ENCODE measurements around the gene BRD3.

The BRD3 gene

DNA sequence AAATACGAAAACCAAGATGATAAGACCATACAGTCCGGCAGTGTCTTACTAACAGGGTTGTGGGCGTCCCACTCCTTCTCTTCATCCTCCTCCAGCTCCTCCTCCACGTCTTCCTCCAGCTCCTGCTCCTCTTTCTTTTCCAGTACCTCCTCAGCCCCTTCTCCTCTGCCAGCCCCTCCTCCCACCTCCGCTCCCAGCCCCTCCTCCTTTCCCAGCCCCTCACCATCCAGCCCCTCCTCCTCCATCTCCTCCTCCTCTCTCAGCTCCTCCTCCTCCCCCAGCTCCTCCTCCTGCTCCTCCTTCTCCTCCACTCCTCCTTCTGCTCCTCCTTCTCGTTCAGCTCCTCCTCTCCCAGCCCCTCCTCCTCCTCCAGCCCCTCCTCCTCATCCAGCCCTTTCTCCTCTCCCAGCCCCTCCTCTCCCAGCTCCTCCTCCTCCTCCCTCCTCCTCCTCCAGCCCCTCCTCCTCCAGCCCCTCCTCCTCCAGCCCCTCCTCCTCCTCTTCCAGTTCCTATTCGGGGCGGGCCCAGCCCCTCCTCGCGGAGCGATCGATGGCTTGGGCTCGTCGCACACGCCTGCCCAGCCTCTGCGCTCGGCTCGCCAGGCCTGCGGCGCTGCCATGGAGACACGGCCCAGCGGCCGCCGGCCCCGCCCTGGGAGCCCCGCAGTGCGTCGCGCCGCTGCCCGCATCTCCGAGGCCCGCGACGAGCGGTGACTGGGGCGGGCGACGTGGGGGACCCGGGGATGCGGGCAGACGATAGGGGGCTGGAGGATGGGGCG is 42.8 kb downstream of the BRD3 start, which contains the start of gene BRD3OS:
Gene BRD3OS (plus strand): TSS at position 654 of the 778 bp plus-strand sequence. CDS start 1,267 bp downstream, outside the sequence.
- peak; percentile 80 to 89 for DNase-seq (ENCODE audit: low read depth in 1 of 2, low spot score in 1 of 2)

DNA sequence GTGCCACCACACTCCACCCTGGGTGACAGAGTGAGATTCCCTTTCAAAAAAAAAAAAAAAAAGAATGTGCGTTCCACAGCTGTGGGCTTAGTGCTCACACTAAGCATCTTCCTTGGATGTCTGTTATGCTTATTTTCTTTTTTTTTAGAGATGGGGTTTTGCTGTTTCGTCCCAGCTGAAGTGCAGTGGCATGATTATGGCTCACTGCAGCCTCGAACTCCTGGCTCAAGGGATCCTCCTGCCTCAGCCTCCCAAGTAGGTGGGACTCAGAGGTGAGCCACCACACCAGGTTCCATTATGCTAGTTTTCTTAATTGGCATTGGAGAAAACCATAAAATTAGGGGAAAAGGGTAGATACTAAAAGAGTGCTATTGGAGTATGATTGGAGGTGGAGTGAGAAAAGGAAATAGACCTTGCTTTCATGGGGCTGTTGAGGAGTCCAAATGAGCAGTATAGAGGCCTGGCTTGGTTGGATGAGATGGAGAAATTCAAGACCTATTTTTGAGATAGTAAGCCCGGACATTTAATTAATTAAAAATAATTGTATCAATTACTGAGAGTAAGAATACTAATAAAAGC is 43.5 kb downstream of the BRD3 start:
- DNase-seq (ENCODE audit: low read depth in 1 of 2, low spot score in 1 of 2), result no peak

DNA sequence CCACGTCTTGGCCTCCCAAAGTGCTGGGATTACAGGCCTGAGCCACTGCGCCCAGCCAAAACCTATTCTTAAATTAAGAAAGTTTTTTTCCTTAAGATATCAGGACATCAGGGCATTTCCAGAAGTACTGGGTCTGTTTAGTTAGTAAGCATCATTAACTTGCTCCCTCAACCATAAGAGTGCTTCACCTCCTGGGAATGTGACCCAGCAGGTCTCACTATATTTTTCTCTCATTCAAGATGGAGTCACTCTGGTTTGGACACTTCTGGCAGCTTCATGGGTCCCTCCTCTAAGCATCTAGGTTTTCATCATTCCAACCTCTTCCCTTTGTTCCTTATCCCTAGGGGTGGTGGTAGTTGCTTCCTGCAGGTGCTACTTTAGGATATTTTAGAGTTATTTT is 52.9 kb downstream of the BRD3 start:
- DNase-seq (ENCODE audit: low read depth in 1 of 2, low spot score in 1 of 2), result no peak

DNA sequence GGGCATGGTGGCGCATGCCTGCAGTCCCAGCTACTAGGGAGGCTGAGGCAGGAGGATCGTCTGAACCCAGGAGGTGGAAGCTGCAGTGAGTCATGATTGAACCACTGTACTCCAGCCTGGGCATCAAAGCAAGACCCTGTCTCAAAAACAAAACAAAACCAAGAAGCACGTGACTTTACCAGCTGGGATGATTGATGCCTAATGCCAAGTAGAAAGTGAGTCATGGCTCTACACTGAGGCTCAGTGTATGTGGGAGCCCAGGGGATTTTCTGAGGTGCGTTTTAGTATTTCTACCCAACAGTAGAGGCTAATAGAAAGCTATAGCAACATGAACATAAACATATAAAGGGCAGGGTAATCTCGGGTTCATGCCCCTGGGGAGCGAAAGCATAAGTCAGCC is 56.4 kb downstream of the BRD3 start:
- no peak for DNase-seq (ENCODE audit: low read depth in 1 of 2, low spot score in 1 of 2)

DNA sequence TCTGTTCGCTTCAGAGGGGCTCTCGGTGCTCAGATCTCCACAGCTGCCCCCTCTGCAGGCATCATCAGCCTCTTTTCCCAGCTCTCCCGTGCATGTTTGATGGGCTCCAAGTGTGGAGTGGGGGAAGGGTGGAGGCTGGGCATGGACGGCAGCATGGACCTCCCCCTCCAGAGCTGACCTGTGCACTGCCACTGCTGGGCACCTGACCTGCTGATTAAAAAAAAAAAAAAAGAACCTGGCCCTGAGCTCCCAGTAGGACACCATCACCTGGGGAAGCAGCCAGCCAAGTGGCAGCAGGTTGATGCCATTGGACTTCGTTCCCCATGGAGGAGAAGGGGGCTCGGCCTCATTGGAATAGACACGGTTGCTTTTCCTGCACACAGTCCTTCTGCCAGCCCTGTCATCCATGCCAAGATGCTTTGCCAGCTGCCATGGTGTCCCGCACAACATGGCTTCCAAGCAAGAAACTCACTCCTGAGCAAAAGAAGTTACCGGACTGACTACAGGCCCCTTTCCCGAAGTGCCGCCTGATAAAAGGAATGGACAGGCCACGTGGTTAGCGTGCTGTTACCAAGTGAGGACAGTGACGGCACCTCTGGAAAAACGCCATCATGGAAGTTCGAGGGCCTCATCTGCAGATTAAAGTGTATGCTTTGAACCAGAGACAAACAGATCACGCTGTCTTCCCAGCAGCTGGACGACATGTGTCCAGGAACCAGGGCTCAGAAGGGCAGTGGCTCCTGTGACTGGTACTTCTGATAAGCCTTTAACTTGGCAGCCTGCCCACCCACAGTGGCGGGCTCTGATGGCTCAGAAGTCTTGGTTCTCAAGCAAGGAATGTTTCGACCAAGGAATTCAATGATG is 57.3 kb downstream of the BRD3 start:
- no peak for DNase-seq (ENCODE audit: low read depth in 1 of 2, low spot score in 1 of 2)

DNA sequence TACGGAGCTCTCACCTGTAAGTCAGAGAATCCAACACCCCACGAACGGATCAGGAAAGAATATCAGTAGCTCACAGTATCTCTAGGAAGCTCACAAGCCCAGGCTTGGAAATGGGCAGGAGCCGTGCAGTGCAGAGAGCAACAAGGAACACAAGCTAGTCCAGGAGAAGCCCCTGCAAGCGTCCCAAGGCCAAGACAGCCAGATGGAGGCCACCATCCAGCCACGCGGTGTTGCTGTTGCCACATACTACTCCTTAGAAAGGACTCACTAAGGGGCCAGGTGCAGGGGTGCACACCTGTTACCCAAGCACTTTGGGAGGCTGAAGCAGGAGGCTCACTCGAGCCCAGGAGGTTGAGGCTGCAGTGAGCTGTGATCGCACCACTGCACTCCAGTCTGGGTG is 60.3 kb downstream of the BRD3 start:
- DNase-seq (ENCODE audit: low read depth in 1 of 2, low spot score in 1 of 2), result no peak

DNA sequence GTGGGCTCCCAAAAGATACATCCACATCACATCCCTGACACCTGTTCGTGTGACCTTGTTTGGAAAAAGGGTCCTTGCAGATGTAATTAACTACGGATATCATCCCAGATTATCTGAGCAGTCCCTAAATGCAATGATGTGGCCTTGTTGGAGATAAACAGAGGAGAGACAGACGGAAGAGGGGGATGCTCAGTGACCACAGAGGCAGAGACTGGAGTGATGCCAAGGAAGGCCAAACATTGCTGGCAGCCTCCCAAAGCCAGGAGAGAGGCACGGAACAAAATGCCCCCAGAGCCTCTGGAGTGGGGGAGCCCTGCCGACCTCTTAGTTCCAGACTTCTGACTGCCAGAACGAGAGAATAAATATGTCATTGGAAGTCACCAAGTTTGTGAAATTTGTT is 60.7 kb downstream of the BRD3 start:
- DNase-seq (ENCODE audit: low read depth in 1 of 2, low spot score in 1 of 2), result no peak

DNA sequence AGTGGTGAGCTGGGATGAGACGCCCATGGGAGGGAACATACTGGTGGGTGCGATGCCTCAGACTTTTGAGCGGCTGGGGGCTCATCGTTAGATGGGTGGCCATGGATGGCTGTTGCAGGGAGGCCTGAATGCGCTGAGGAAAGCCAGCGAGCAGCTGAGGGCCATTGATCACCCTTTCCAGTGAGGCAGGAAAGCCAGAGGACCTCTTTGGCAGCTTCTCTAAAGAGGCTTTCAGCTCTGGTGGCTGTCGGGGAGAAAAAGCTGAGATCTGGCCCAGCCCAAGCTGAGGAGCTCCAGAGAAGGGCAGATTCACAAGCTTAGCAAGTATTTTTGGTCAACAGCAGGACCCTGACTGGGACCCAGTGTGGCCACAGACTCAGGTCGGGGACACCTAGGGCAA is 62.4 kb downstream of the BRD3 start:
- no peak for DNase-seq (ENCODE audit: low read depth in 1 of 2, low spot score in 1 of 2)

DNA sequence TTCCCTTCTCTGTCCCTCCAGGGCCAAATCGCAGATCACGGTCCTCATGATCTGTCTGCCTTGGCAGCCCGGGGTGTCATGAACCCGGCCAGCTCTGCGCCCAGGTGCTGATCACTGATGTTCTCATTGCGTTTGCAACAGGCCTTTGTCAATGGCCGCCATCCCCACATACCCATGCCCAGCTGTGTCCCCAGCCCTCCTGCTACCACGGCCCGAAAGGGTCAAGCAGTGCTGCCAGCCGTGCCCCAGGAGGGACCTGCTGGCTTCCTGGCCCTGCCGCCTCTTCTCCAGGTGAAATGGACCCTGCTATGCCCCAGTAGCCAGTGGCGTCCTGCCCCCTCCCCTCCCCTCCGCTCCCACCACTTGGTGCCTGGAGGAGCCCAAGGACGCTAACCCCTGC is 62.9 kb downstream of the BRD3 start:
- no peak for DNase-seq (ENCODE audit: low read depth in 1 of 2, low spot score in 1 of 2)

DNA sequence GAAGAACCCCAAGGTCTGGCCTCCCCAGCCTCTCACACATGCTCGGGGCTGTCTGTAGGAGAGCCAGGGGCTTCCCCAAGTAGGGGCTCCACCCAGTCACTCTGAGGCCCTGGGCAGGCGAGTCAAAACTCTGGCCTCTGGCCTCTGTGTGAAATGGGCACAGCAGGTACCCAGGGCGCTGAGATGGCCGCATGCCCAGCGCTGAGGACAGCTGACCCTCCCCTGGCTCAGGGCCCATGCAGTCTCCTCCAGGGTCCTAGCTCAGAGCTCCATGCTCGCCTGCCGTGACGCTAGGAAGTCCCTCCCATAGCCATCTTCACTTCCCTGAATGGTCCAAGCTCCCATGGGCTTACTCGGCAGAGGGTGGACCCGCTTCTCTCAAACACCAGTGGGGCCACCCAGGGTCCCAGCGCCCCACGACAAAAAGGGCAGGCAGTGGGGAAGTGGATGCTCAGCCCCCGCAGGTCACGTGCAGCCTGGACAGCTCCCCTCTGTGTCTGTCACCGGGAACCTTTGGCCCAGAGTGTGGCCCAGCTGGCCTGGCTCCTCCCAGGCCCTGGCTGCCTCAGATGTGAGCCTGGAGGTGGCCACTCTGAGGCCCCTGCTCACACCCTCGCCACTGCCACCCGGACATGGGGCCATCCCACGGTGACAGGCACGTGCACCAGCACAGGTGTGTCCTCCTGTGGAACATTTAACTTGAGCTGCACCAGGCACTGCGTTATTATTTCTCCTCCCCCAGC is 63.5 kb downstream of the BRD3 start:
- DNase-seq (ENCODE audit: low read depth in 1 of 2, low spot score in 1 of 2), result no peak

DNA sequence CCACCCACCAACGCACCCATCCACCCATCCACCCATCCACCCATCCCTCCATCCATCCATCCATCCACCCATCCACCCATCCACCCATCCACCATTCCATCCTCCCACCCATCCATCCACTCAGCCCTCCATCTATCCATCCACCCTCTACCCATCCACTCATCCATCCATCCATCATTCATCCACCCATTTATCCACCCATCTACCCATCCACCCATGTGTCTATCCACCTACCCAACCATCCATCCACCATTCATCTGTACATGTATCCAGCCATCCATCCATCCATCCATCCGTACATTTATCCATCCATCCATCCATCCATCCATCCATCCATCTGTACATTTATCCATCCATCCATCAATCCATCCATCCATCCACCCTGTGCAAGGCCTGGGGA is 64.6 kb downstream of the BRD3 start:
- no peak for DNase-seq (ENCODE audit: low read depth in 1 of 2, low spot score in 1 of 2)

DNA sequence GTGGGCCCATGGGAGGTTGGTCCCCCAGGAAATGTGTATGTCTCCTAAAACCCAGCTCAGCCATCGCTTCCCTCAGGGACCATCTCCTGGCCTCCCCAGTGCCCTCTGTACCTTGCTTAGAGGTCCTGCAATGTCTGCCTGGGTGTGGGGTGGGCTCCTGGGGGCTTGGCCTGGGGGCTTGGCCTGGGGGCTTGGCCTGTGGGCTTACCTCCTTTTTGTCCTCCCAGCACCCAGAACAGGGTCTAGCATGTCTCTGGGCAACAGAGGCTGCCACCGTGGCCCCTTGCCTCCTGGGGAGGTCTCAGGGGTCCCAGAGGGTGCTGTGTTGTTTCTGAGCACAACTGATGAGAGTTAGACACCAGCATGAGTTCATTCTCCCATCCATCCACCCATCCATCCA is 65.0 kb downstream of the BRD3 start:
- DNase-seq (ENCODE audit: low read depth in 1 of 2, low spot score in 1 of 2), result no peak

DNA sequence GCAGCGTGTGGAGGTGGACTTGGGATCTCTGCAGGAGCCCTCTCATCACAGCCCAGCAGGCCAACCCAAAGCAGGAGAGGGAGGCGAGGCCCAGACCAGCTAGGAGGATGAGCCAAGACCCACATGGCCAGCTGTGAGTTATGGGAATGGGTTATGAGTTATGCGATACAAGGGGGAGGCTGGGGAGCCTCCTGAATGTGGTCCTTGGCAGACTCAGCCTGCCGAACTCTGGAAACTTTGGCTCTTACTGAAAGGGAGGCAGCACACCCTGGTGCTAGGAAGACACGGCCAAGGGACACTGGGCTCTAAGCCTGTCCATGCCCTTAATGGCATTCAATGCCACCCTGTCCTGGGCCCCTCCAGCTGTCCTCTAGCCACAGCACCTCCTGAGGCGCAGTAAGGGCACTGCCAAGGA is 68.0 kb downstream of the BRD3 start:
- DNase-seq (ENCODE audit: low read depth in 1 of 2, low spot score in 1 of 2), result no peak

DNA sequence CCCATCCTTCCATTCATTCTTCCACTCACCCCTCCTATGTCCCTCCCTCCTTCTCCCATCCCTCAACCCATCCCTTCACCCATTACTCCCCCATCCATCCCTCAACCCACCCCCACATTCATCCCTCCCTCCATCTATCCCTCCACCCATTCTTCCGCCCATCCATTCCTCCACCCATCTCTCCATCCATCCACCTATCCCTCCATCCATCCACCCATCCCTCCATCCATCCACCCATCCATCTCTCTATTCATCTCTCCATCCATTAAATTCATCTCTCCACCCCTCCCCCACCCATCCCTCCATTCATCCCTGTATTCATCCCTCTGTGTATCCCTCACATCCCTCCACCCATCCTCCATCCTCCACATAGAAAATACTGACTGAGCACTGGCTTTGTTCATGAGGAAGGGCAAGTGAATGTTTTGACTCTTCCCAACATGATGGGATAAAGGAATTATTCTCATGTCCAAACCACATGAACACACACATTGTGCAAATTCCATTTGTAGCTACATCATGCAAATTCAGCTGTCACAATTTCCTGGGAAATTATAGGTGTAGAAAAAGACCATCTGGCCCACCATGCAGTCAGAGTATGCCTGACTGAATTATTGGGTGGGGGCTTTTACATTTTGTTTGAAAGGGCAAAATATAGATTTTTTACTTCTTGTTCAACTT is 68.8 kb downstream of the BRD3 start:
- DNase-seq (ENCODE audit: low read depth in 1 of 2, low spot score in 1 of 2), result no peak

DNA sequence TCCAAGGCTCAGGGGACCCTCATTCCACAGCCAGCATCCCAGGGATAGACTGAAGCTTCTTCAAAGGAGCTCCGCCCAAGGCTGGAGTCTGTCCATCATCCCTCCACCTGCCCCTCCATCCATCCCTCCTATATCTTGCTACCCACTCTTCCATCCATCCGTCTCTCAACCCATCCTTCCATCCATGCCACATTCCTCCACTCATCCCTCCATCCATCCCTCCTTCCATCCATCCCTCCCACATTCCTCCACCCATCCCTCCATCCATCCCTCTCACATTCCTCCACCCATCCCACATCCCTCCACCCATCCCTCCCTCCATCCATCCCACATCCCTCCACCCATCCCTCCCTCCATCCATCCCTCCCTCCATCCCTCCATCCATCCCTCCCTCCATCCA is 70.2 kb downstream of the BRD3 start:
- DNase-seq (ENCODE audit: low read depth in 1 of 2, low spot score in 1 of 2), result no peak

DNA sequence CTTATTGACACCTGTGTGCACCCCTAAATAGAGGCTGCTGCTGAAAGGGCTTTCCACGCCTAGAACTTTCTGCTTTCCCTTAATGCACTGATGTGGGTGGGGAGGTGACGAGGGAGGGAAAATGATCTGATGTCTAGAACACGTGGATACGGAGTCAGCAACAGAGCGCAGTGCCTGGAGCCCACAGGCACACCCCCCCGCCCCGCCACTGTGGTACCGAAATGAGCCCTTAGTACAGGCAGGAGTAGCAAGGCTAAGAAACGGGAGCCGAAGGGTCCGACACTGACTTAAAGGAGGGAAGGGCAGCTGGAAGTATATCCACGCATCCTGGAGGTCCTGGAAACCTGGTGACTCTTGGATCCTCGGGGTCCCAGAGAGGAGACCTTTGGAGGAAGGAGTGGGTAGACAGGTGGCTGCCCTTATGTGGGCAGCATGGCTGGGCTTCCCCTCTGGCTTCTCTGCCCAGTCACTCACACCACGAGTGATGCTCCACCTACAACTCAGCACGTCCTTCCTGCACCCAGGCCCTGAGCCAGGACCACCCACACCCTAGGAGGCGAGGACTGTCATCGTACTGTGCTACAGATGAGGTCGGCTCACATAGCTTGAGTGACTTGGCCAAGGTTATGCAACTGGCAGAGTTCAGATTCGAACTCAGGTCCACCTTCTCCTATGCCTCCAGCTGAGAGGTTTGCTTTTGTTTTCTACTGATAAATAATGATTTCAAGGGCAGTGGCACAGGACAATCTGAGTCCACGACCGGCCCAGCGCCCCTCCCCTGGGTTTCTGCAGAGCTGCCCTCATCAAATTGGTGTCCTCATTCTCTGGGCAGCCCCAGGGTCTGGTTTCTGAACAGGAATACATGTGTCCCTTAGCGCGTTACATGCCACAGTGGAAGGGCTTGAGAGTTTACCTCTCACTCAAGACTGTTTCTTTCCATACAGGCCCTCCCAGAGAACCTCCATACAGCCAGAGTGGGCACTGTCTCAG is 71.0 kb downstream of the BRD3 start:
- DNase-seq (ENCODE audit: low read depth in 1 of 2, low spot score in 1 of 2), result no peak

DNA sequence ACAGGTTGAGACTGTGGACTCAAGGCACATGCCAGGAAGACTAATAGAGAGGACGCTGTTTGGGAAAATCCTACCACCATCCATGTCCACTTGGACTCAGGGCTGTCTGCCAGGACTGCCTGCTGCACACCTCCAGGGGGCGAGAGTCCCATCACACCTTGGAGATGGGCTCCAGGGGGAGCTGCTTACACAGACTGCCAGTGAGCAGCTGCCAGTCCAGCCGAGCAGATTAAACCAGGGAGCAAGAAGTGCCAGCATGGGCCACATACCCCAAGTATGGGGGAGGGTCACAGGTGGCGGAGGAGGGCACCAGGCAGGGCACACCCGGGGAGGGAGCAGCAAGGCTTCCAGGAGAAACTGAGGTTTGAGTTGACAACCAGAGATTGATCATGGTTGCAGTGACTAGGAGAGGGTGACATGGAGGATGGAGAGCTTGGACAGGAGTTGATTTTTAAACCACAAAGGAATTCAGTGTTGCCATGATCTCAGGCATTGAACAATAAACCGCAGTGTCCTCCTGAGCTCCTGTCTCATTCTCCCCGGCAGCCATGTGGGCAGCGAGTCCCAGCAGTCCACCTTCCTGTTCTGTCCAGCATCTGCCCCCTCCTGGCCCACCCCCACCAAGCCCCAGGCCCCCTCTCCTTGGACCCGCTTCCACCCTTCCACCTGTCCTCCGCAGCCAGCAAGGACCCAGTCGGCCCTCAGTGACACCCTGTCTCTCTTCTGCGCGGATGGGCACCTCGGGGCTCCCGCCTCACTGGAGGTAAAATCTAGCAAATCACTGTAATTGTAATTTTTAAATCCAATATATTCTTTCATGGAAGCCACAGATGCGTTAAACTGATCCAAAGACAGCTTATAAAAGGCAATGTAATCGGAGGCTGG is 72.6 kb downstream of the BRD3 start:
- DNase-seq (ENCODE audit: low read depth in 1 of 2, low spot score in 1 of 2), result no peak

DNA sequence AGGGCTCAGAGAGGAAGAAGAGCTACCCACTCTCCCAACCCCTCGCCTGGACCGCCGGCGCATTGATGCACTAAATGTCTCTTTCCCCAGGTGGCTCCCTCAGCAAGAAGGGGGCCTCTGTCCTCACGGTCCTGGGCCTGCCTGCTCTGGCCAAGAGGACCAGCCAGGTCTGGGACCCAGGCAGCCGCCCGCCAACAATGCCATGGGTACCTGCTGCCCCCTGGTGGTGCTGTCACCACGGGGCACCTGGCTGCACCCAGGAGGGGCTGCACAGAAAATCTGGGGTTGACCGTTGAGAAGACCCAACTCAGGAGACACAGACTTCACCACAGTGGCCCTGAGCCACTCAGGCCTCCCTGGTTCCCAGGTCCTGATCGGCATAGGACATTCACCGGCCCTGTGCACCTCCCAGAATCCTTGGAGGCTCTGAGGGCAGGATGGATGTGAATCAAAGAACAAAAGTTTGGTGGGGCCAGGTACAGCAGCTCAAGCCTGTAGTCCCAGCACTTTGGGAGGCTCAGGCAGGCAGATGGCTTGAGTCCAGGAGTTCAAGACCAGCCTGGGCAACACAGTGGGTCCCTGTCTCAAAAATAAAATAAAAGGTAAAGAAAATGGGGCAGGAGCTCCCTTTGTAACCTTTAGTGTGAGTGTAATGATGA is 73.3 kb downstream of the BRD3 start:
- DNase-seq (ENCODE audit: low read depth in 1 of 2, low spot score in 1 of 2), result peak; percentile 65

Data from activated T-helper 1 cell treated with anti-CD3 and anti-CD28 coated beads, Interleukin-2, amount 50 U/mL, for 16 hours (primary cell).